ENCODE data around the gene PLD3. TPM values are rescaled to one million over a fixed set of nuclear protein-coding genes. Genes with fewer than 3 reads are reported as not detected.

Gene PLD3
- total RNA-seq, 1 experiment from 2014 or later, result 95.4 TPM

GRCh38 chr19:40418040-40418439 lies 69.5 kb downstream of the PLD3 start:
- no peak for ATAC-seq

GRCh38 chr19:40419066-40419612 lies 70.6 kb downstream of the PLD3 start:
- DNase-seq, result no peak
- no peak overlapping the region for H3K4me2 ChIP-seq (ENCODE audit: low read length)
- no peaks in the 10 kb centered on the region for H4K20me1 ChIP-seq (ENCODE audit: low read length)
- H3K27ac ChIP-seq (ENCODE audit: low read length), result no peak overlapping the region
- H3K79me2 ChIP-seq (ENCODE audit: low read length), result peaks cover 21% of the 10 kb centered on the region
- intact Hi-C loops (cut with micrococcal nuclease), result no loop called here
- peaks cover 10% of the 10 kb centered on the region for H3K4me1 ChIP-seq (ENCODE audit: insufficient read depth, low read length)
- CTCF ChIA-PET, result no interaction called here
- H3F3A ChIP-seq (ENCODE audit: low read length, unreplicated experiment), result no peaks in the 10 kb centered on the region
- H2AFZ ChIP-seq (ENCODE audit: low read length), result no peak overlapping the region
- H3K4me3 ChIP-seq (ENCODE audit: low read length), result no peak overlapping the region
- TF ChIP-seq EZH2 (IDR thresholded peaks at IDR 0.05; ENCODE audit: low read length, unreplicated experiment) (no peak), EZH2phosphoT487 (IDR thresholded peaks at IDR 0.05; ENCODE audit: borderline replicate concordance, low read length) (no peak), CTCF (conservative IDR thresholded peaks at IDR 0.05; ENCODE audit: low read depth, low read length) (no peak)
- H3K27me3 ChIP-seq (ENCODE audit: low read length), result no peaks in the 10 kb centered on the region
- no peaks in the 10 kb centered on the region for H3K9me2 ChIP-seq (replicated peaks; ENCODE audit: low read length)
- ATAC-seq, result no peak
- no peaks in the 10 kb centered on the region for H3K9me3 ChIP-seq (ENCODE audit: low read length)
- H3K9ac ChIP-seq (ENCODE audit: low read length), result no peak overlapping the region
- POLR2A ChIA-PET (ENCODE audit: unreplicated experiment), result no interaction called here
- no TSS peak for BruUV-seq (replicated peaks)
- peaks cover 8% of the 10 kb centered on the region; the same call in 1 of the 2 replicates for H3K36me3 ChIP-seq (ENCODE audit: low read depth, low read length)

More at GRCh38 chr19:40418040-40418439, 69.5 kb downstream of the PLD3 start:
- BruUV-seq (replicated peaks), result no TSS peak
- Histone ChIP-seq H3F3A (ENCODE audit: low read length, unreplicated experiment) (no peaks in the 10 kb centered on the region), H3K9me3 (ENCODE audit: low read length) (no peaks in the 10 kb centered on the region), H3K9me2 (replicated peaks; ENCODE audit: low read length) (no peaks in the 10 kb centered on the region), H3K4me2 (ENCODE audit: low read length) (no peak overlapping the region), H3K79me2 (ENCODE audit: low read length) (peaks cover 10% of the 10 kb centered on the region), H2AFZ (ENCODE audit: low read length) (no peak overlapping the region), H3K27me3 (ENCODE audit: low read length) (no peaks in the 10 kb centered on the region), H3K4me1 (ENCODE audit: insufficient read depth, low read length) (peaks cover 10% of the 10 kb centered on the region), H4K20me1 (ENCODE audit: low read length) (no peaks in the 10 kb centered on the region), H3K9ac (ENCODE audit: low read length) (no peak overlapping the region), H3K4me3 (ENCODE audit: low read length) (no peak overlapping the region), H3K36me3 (ENCODE audit: low read depth, low read length) (peaks cover 7% of the 10 kb centered on the region; the same call in 1 of the 2 replicates), H3K27ac (ENCODE audit: low read length) (no peak overlapping the region)
- DNase-seq, result no peak
- ChIA-PET POLR2A (ENCODE audit: unreplicated experiment) (no interaction called here), CTCF (no interaction called here)
- intact Hi-C loops (cut with micrococcal nuclease), result no loop called here
- no peak for TF ChIP-seq EZH2phosphoT487 (IDR thresholded peaks at IDR 0.05; ENCODE audit: borderline replicate concordance, low read length)

- no TSS peak for BruUV-seq (replicated peaks)
- H3K27ac ChIP-seq (ENCODE audit: low read length), result no peak overlapping the region
- H4K20me1 ChIP-seq (ENCODE audit: low read length), result no peaks in the 10 kb centered on the region
- H3K27me3 ChIP-seq (ENCODE audit: low read length), result no peaks in the 10 kb centered on the region
- no peak overlapping the region for H3K4me3 ChIP-seq (ENCODE audit: low read length)
- peaks cover 10% of the 10 kb centered on the region for H3K4me1 ChIP-seq (ENCODE audit: insufficient read depth, low read length)
- no peaks in the 10 kb centered on the region for H3K9me2 ChIP-seq (replicated peaks; ENCODE audit: low read length)
- no peak overlapping the region for H2AFZ ChIP-seq (ENCODE audit: low read length)
- ChIA-PET POLR2A (ENCODE audit: unreplicated experiment) (interaction anchor here (0.5 kb wide), 1 partner anchor 44 kb away, joined by 10 read pairs; no protein-coding TSS in a partner anchor), CTCF (interaction anchor here (0.6 to 1.2 kb wide), 3 partner anchors 44 to 85 kb away, joined by 6 to 11 read pairs (median 6); no protein-coding TSS in a partner anchor)
- ATAC-seq, result no peak
- peaks cover 27% of the 10 kb centered on the region for H3K79me2 ChIP-seq (ENCODE audit: low read length)
- intact Hi-C loops (cut with micrococcal nuclease), result loop anchor here (2.0 to 5.0 kb wide), 2 partner anchors 23 to 72 kb away; partner anchors contain the start of genes C19orf47 and PLD3
- no peaks in the 10 kb centered on the region for H3K9me3 ChIP-seq (ENCODE audit: low read length)
- H3F3A ChIP-seq (ENCODE audit: low read length, unreplicated experiment), result no peaks in the 10 kb centered on the region
- no peak for DNase-seq
- no peak overlapping the region for H3K4me2 ChIP-seq (ENCODE audit: low read length)
- TF ChIP-seq EZH2phosphoT487 (IDR thresholded peaks at IDR 0.05; ENCODE audit: borderline replicate concordance, low read length), result no peak
- TF ChIP-seq EZH2 (IDR thresholded peaks at IDR 0.05; ENCODE audit: low read length, unreplicated experiment), result no peak
- TF ChIP-seq CTCF (conservative IDR thresholded peaks at IDR 0.05; ENCODE audit: low read depth, low read length), result no peak
- no peak overlapping the region for H3K9ac ChIP-seq (ENCODE audit: low read length)
- peaks cover 8% of the 10 kb centered on the region; the same call in 1 of the 2 replicates for H3K36me3 ChIP-seq (ENCODE audit: low read depth, low read length)
These were observed 71.3 kb downstream of the PLD3 start for GRCh38 chr19:40419780-40420179.
